ENCODE measurements around the gene TMEM86B.
"Not testable (repeated sequence)": the region's sequence is repeated elsewhere in the genome, so short reads cannot be mapped to it uniquely, and the experiment has no call there.

TMEM86B gene

GRCh38 chr19:55226273-55226672 is 2.3 kb downstream of the TMEM86B start:
- Histone ChIP-seq H2AFZ (ENCODE audit: low read depth) (no peak overlapping the region), H4K20me1 (ENCODE audit: insufficient read depth) (no peaks in the 10 kb centered on the region), H3K9ac (no peak overlapping the region), H3K27me3 (ENCODE audit: insufficient read depth, low read depth) (no peaks in the 10 kb centered on the region), H3K4me2 (no peak overlapping the region), H3K79me2 (ENCODE audit: insufficient read depth, low read depth) (no peaks in the 10 kb centered on the region), H3K36me3 (ENCODE audit: insufficient read depth) (no peaks in the 10 kb centered on the region), H3K27ac (no peak overlapping the region), H3K4me3 (IDR thresholded peaks at IDR 0.05; ENCODE audit: insufficient read depth, low read depth, low read length) (no peak overlapping the region), H3K4me1 (ENCODE audit: low read depth, poor library complexity, severe bottlenecking) (no peaks in the 10 kb centered on the region)
- TF ChIP-seq, protein P1, sequence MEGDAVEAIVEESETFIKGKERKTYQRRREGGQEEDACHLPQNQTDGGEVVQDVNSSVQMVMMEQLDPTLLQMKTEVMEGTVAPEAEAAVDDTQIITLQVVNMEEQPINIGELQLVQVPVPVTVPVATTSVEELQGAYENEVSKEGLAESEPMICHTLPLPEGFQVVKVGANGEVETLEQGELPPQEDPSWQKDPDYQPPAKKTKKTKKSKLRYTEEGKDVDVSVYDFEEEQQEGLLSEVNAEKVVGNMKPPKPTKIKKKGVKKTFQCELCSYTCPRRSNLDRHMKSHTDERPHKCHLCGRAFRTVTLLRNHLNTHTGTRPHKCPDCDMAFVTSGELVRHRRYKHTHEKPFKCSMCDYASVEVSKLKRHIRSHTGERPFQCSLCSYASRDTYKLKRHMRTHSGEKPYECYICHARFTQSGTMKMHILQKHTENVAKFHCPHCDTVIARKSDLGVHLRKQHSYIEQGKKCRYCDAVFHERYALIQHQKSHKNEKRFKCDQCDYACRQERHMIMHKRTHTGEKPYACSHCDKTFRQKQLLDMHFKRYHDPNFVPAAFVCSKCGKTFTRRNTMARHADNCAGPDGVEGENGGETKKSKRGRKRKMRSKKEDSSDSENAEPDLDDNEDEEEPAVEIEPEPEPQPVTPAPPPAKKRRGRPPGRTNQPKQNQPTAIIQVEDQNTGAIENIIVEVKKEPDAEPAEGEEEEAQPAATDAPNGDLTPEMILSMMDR (conservative IDR thresholded peaks at IDR 0.05; ENCODE audit: low read depth, low read length), result no peak

- Histone ChIP-seq H3K36me3 (ENCODE audit: insufficient read depth) (no peaks in the 10 kb centered on the region), H4K20me1 (ENCODE audit: insufficient read depth) (no peaks in the 10 kb centered on the region), H3K4me2 (no peak overlapping the region), H2AFZ (ENCODE audit: low read depth) (no peak overlapping the region), H3K27ac (no peak overlapping the region), H3K9ac (no peak overlapping the region), H3K79me2 (ENCODE audit: insufficient read depth, low read depth) (no peaks in the 10 kb centered on the region), H3K4me3 (IDR thresholded peaks at IDR 0.05; ENCODE audit: insufficient read depth, low read depth, low read length) (no peak overlapping the region), H3K4me1 (ENCODE audit: low read depth, poor library complexity, severe bottlenecking) (no peaks in the 10 kb centered on the region), H3K27me3 (ENCODE audit: insufficient read depth, low read depth) (no peaks in the 10 kb centered on the region)
- TF ChIP-seq, protein P1 (conservative IDR thresholded peaks at IDR 0.05; ENCODE audit: low read depth, low read length), result no peak
Observed at GRCh38 chr19:55225415-55225958, 3.1 kb downstream of the TMEM86B start.

GRCh38 chr19:55224679-55225414 is 3.7 kb downstream of the TMEM86B start:
- not testable (repeated sequence) for H3K27ac ChIP-seq; H3K4me3 ChIP-seq (IDR thresholded peaks at IDR 0.05; ENCODE audit: insufficient read depth, low read depth, low read length); H3K9ac ChIP-seq; H2AFZ ChIP-seq (ENCODE audit: low read depth); H3K4me2 ChIP-seq; H3K79me2 ChIP-seq (ENCODE audit: insufficient read depth, low read depth); H4K20me1 ChIP-seq (ENCODE audit: insufficient read depth); H3K27me3 ChIP-seq (ENCODE audit: insufficient read depth, low read depth); H3K4me1 ChIP-seq (ENCODE audit: low read depth, poor library complexity, severe bottlenecking); H3K36me3 ChIP-seq (ENCODE audit: insufficient read depth)

GRCh38 chr19:55224038-55224665 is 4.4 kb downstream of the TMEM86B start:
- no peaks in the 10 kb centered on the region for H3K27me3 ChIP-seq (ENCODE audit: insufficient read depth, low read depth)
- H2AFZ ChIP-seq (ENCODE audit: low read depth), result no peak overlapping the region
- no peak overlapping the region for H3K4me3 ChIP-seq (IDR thresholded peaks at IDR 0.05; ENCODE audit: insufficient read depth, low read depth, low read length)
- no peaks in the 10 kb centered on the region for H4K20me1 ChIP-seq (ENCODE audit: insufficient read depth)
- H3K4me1 ChIP-seq (ENCODE audit: low read depth, poor library complexity, severe bottlenecking), result no peaks in the 10 kb centered on the region
- H3K36me3 ChIP-seq (ENCODE audit: insufficient read depth), result no peaks in the 10 kb centered on the region
- H3K4me2 ChIP-seq, result no peak overlapping the region
- no peak overlapping the region for H3K27ac ChIP-seq
- TF ChIP-seq, protein P1 (conservative IDR thresholded peaks at IDR 0.05; ENCODE audit: low read depth, low read length), result no peak
- no peak overlapping the region for H3K9ac ChIP-seq
- H3K79me2 ChIP-seq (ENCODE audit: insufficient read depth, low read depth), result no peaks in the 10 kb centered on the region

Measured in KMS-11 (cell line).